Naive B cell (primary cell): Measurements from ENCODE around the gene ACACA. TPM values are rescaled to one million over a fixed set of nuclear protein-coding genes. Genes with fewer than 3 reads are reported as not detected.
"Not testable (repeated sequence)": the region's sequence is repeated elsewhere in the genome, so short reads cannot be mapped to it uniquely, and the experiment has no call there.

Source experiments
- ATAC-seq, 2 donors: fragments of 150-1000 bp; cut with Tn5 transposase; 2 replicates each; pipeline ENCODE4 v1.10.0; 2021; ENCODE audit warnings: low read depth in 2 of 2, mild to moderate bottlenecking in 2 of 2, moderate library complexity in 2 of 2
- DNase-seq: peaks from one replicate; pipeline ENCODE4 v3.0.0; 2022
- H3K27ac Mint-ChIP-seq, 6 donors: one replicate each; pipeline ENCODE4 v1.8.0; 2020 to 2022; ENCODE audit warnings: mild to moderate bottlenecking in 6 of 6, mixed read lengths in 6 of 6, moderate library complexity in 5 of 6, inconsistent platforms in 2 of 6
- H3K27me3 Mint-ChIP-seq, 3 donors: one replicate each; pipeline ENCODE4 v1.8.0; 2021 to 2022; ENCODE audit warnings: mixed read lengths in 3 of 3, mild to moderate bottlenecking in 1 of 3
- H3K36me3 Mint-ChIP-seq, 2 donors: one replicate each; pipeline ENCODE4 v1.8.0; 2020 to 2022; ENCODE audit warnings: mixed read lengths in 2 of 2, inconsistent platforms in 1 of 2, mild to moderate bottlenecking in 1 of 2
- H3K4me1 Mint-ChIP-seq, 3 donors: one replicate each; pipeline ENCODE4 v1.8.0; 2020 to 2022; ENCODE audit warnings: mixed read lengths in 3 of 3, inconsistent platforms in 1 of 3, mild to moderate bottlenecking in 1 of 3, moderate library complexity in 1 of 3
- H3K4me3 Mint-ChIP-seq, 8 donors: one replicate each; pipeline ENCODE4 v1.8.0; 2020 to 2022; ENCODE audit warnings: mild to moderate bottlenecking in 8 of 8, mixed read lengths in 8 of 8, moderate library complexity in 8 of 8, inconsistent platforms in 2 of 8
- H3K9me3 Mint-ChIP-seq, 7 donors: one replicate each; pipeline ENCODE4 v1.8.0; 2020 to 2022; ENCODE audit warnings: mixed read lengths in 7 of 7, mild to moderate bottlenecking in 5 of 7, inconsistent platforms in 2 of 7, moderate library complexity in 1 of 7
- polyA plus RNA-seq, 6 donors: library from polyadenylated mRNA; unstranded; fragments of 300-500 nt; fragmentation: Illumina TruSeq; gene quantifications; one replicate each; pipeline ENCODE4 v1.2.3, GENCODE V29; 2021; ENCODE audit warnings: low read depth in 6 of 6

The ACACA gene
- polyA plus RNA-seq, 6 donors from 2014 or later, result 4.7 to 12.7 (median 7.7) TPM

- no peaks in the 10 kb centered on the region for H3K27me3 Mint-ChIP-seq
- H3K4me1 Mint-ChIP-seq, result peaks cover 9 to 17% (median 16%) of the 10 kb centered on the region in 3 donors
- H3K9me3 Mint-ChIP-seq, result no peaks in the 10 kb centered on the region
- H3K27ac Mint-ChIP-seq, result no peak overlapping the region
- DNase-seq (no peak), ATAC-seq (no peak)
- peaks cover 8 to 29% of the 10 kb centered on the region in 2 donors for H3K36me3 Mint-ChIP-seq
- no peak overlapping the region for H3K4me3 Mint-ChIP-seq
These were observed 262.4 kb downstream of the ACACA start for GRCh38 chr17:37144075-37144701.

DNA sequence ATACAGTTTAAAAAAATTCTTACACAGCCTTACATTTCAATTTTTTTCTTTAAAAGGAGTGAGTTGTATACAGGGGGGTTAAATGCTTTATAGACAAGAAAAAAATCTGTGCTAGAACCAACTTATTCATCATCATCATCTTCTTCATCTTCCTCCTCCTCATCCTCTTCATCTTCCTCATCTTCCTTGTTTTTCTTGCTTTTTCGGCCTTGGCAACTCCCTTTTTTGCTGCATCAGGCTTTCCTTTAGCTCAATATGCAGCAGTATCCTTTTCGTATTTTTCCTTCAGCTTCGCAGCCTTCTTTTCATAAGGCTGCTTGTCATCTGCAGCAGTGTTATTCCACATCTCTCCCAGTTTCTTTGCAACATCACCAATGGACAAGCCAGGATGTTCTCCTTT lies 263.1 kb downstream of the ACACA start:
- not testable (repeated sequence) for H3K4me3 Mint-ChIP-seq, DNase-seq, H3K27ac Mint-ChIP-seq, H3K27me3 Mint-ChIP-seq, H3K9me3 Mint-ChIP-seq, ATAC-seq
- H3K36me3 Mint-ChIP-seq, result peaks cover 8 to 35% of the 10 kb centered on the region in 2 donors
- H3K4me1 Mint-ChIP-seq, result peaks cover 9 to 17% (median 16%) of the 10 kb centered on the region in 3 donors

- DNase-seq, result no peak
- Mint-ChIP-seq H3K4me1 (peaks cover 8 to 16% (median 11%) of the 10 kb centered on the region in 3 donors), H3K27ac (no peak overlapping the region), H3K4me3 (no peak overlapping the region), H3K27me3 (no peaks in the 10 kb centered on the region), H3K36me3 (peaks cover 8 to 35% of the 10 kb centered on the region in 2 donors), H3K9me3 (no peaks in the 10 kb centered on the region)
- ATAC-seq, result no peak
These were observed 264.2 kb downstream of the ACACA start for GRCh38 chr17:37142294-37142896.

GRCh38 chr17:37138571-37139120 lies 268.0 kb downstream of the ACACA start:
- ATAC-seq, result no peak
- H3K27ac Mint-ChIP-seq, result peak overlapping the region in 1 of 6 donors; percentile 10
- H3K4me1 Mint-ChIP-seq, result no peaks in the 10 kb centered on the region
- H3K9me3 Mint-ChIP-seq, result no peaks in the 10 kb centered on the region
- DNase-seq, result no peak
- no peaks in the 10 kb centered on the region for H3K27me3 Mint-ChIP-seq
- H3K36me3 Mint-ChIP-seq, result peaks cover 1 to 31% of the 10 kb centered on the region in 2 donors
- H3K4me3 Mint-ChIP-seq, result no peak overlapping the region

GRCh38 chr17:37137906-37138514 lies 268.6 kb downstream of the ACACA start:
- peaks cover 0 to 28% of the 10 kb centered on the region in 2 donors for H3K36me3 Mint-ChIP-seq
- no peak overlapping the region for H3K4me3 Mint-ChIP-seq
- H3K9me3 Mint-ChIP-seq, result no peaks in the 10 kb centered on the region
- H3K27me3 Mint-ChIP-seq, result no peaks in the 10 kb centered on the region
- H3K4me1 Mint-ChIP-seq, result no peaks in the 10 kb centered on the region
- DNase-seq (no peak), ATAC-seq (no peak)
- H3K27ac Mint-ChIP-seq, result no peak overlapping the region

DNA sequence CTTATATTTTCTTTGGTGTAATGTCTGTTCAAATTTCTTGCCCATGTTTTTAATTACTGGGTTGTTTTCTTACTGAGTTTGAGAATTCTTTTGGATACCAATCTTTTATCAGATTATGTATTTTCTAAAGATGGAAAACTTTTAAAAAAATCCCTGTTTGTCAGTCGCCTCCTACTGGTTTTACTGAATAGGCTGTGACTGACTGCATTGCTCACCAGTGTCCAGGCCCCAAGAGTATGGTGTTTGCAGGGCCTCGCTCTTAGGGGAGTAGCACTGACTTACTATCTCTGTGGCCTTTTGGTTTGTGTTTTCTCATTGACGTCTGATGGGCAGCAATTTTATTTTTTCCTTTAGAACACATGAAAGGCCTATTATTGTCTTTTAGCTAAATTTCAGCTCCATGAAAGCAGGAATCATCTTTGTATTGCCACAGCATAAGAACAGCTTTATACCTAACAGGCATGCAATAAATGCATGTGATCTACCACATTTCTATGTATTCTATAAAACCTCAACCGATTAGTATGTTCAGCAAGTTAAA lies 269.5 kb downstream of the ACACA start:
- peaks cover 0 to 22% of the 10 kb centered on the region in 2 donors for H3K36me3 Mint-ChIP-seq
- no peaks in the 10 kb centered on the region for H3K9me3 Mint-ChIP-seq
- ATAC-seq, result no peak
- H3K27ac Mint-ChIP-seq, result no peak overlapping the region
- DNase-seq, result no peak
- no peaks in the 10 kb centered on the region for H3K4me1 Mint-ChIP-seq
- no peak overlapping the region for H3K4me3 Mint-ChIP-seq
- H3K27me3 Mint-ChIP-seq, result no peaks in the 10 kb centered on the region

- Mint-ChIP-seq H3K4me1 (no peaks in the 10 kb centered on the region), H3K27ac (peak overlapping the region in 1 of 6 donors; percentile 28), H3K4me3 (no peak overlapping the region), H3K27me3 (no peaks in the 10 kb centered on the region), H3K36me3 (peaks cover 0 to 20% of the 10 kb centered on the region in 2 donors), H3K9me3 (no peaks in the 10 kb centered on the region)
- DNase-seq (no peak), ATAC-seq (no peak)
These were observed 271.1 kb downstream of the ACACA start for GRCh38 chr17:37135576-37135975.

DNA sequence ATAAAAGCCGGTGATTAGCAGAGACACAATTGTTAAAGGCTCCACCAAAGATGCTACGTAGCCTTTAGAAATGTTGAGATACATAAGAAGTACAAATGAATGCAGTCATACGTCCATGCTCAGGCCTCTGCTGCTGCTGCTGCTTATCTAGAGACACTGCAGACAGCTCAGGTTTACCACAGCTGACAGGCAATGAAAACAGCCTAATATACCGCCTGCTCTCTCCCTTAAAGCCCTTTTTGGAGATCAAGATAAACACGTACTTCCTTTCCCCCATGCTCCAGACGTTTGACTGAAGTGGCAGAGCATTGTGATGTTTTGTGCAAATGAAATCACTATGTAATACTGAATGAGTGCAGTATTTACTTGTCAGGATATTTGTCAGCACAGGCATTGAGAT lies 272.6 kb downstream of the ACACA start:
- Mint-ChIP-seq H3K4me1 (no peaks in the 10 kb centered on the region), H3K27ac (no peak overlapping the region), H3K36me3 (peaks cover 9 to 16% of the 10 kb centered on the region in 2 donors), H3K4me3 (no peak overlapping the region), H3K9me3 (no peaks in the 10 kb centered on the region), H3K27me3 (no peaks in the 10 kb centered on the region)
- DNase-seq, result no peak
- no peak for ATAC-seq

DNA sequence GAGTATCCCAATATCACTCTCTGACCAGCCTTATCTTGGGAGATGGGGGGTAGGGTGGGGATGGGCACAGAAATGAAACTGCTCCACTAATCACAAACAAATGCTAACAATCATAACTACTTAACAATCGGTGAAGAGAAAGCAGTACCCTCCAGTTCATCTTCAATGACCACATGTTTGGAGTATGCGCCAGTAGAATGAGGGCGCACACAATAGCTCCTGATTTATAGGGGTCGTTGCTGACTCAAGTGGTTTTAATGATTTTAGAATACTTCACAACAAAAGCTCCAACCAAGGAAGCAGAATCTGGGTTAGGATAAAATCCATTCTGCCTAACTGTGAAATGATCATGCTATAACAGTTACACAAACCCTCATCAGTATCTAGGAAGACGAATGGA lies 273.5 kb downstream of the ACACA start:
- Mint-ChIP-seq H3K27me3 (no peaks in the 10 kb centered on the region), H3K4me3 (no peak overlapping the region), H3K36me3 (peaks cover 10 to 19% of the 10 kb centered on the region in 2 donors), H3K9me3 (no peaks in the 10 kb centered on the region), H3K4me1 (no peaks in the 10 kb centered on the region), H3K27ac (no peak overlapping the region)
- no peak for ATAC-seq
- DNase-seq, result no peak

DNA sequence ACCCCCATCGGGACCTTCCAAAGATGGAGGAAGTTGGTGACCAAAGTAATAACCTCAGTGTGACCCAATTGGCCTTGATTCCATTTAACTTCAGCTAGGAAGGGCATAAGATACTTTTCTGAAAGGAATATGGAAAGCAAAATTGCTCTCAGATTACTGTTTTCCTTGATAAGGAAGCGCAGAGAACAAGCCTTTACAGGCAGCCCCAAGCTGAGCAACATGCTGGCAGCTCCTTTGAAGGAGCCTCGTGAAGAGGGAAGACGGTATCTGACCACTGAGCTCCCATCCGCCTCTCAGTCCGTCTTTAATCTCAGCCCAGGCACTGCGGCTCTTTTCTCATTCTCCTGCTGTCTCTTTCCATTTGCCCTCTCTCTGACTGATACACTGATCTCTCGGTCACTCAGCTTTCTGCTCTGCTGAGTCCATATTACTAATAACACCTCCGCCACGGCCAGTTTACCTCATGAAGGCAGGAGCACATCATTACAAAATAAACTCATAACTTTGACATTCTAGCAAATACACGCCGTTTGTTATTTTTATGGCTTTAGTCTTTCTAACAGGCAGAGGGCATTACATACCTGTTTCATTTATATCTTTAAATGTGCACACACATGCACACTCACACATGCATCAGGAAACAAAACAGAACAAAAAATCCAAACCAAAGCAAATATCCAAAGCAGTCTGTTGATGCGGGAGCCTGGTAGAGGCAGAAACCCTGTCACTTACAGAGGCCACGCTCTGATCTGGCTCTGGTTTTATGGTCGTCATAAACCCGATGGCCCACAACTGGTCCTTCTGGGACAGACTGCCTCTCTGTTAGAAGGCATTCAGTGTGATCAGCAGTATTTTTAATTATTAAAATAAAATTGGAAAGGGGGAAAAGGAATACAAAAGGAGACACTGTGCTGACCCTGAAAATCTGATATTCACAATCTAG lies 274.7 kb downstream of the ACACA start:
- Mint-ChIP-seq H3K4me3 (no peak overlapping the region), H3K27me3 (no peaks in the 10 kb centered on the region), H3K4me1 (no peaks in the 10 kb centered on the region), H3K9me3 (no peaks in the 10 kb centered on the region), H3K27ac (no peak overlapping the region), H3K36me3 (peaks cover 10 to 21% of the 10 kb centered on the region in 2 donors)
- DNase-seq, result no peak
- ATAC-seq, result no peak

DNA sequence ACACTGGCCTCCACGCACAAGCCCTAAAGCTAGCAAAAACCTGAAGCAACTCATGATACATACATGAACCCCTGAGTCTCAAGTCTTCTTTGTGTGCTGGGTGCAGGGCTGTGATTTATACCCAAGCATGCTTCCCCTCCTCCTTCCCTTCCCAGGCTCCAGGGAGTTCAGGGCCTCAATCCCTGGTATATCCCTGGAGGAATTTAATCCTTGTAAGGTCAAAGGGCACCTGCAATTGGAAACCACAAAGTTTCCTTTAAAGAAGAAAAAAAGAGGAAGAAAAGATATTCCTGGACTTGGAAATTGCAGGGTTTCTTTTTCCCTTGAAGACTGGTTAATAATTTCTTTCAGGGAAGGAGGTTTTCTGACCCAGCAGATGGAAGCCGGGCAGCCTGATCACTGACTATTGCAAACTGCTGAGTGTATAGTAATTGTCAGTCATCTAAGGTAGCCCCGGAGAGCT lies 275.6 kb downstream of the ACACA start:
- Mint-ChIP-seq H3K27ac (no peak overlapping the region), H3K4me1 (no peaks in the 10 kb centered on the region), H3K9me3 (no peaks in the 10 kb centered on the region), H3K36me3 (peaks cover 10 to 28% of the 10 kb centered on the region in 2 donors), H3K27me3 (no peaks in the 10 kb centered on the region), H3K4me3 (no peak overlapping the region)
- ATAC-seq (no peak), DNase-seq (no peak)

DNA sequence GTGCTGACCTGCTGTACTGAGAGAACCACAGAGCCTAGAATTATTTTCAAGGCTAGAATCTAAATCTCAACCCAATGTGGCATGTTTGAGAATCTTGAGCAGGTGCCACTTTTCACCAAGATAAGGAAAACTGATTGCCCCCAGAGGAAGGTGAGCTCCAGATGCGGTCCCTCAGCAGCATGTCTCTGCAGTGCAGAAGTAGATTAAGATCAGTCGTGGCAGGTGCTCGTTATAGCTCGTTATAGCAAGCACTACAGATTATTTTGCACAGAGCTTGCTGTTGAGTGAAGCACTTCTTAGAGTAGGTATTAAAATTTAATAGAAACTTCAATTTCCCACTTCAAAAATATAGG lies 281.8 kb downstream of the ACACA start:
- DNase-seq (no peak), ATAC-seq (no peak)
- Mint-ChIP-seq H3K27me3 (no peaks in the 10 kb centered on the region), H3K4me3 (no peak overlapping the region), H3K4me1 (peaks cover 4 to 18% (median 11%) of the 10 kb centered on the region in 3 donors), H3K9me3 (no peaks in the 10 kb centered on the region), H3K27ac (peak overlapping the region in 2 of 6 donors; percentile 57 to 76), H3K36me3 (peaks cover 24 to 33% of the 10 kb centered on the region in 2 donors)
